Measurements from ENCODE around the gene TTC23. TPM values are rescaled to one million over a fixed set of nuclear protein-coding genes. Genes with fewer than 3 reads are reported as not detected.
A peak's percentile ranks its signal among the peaks of the same experiment; 100 is the strongest.
"Not testable (repeated sequence)": the region's sequence is repeated elsewhere in the genome, so short reads cannot be mapped to it uniquely, and the experiment has no call there.

Gene TTC23
- total RNA-seq, 4 donors from 2014 or later, result 12.1 to 27.7 (median 21.5) TPM

- Histone ChIP-seq H3K27me3 (no peaks in the 10 kb centered on the region), H3K4me1 (peaks cover 0 to 37% (median 0%) of the 10 kb centered on the region in 3 donors), H3K27ac (peak overlapping the region in 3 of 4 donors; percentile 62 to 80 (median 76)), H3K9me3 (no peaks in the 10 kb centered on the region), H3K36me3 (no peaks in the 10 kb centered on the region), H3K4me3 (no peak overlapping the region)
- no peak for TF ChIP-seq CTCF (IDR thresholded peaks at IDR 0.05)
- no peak for TF ChIP-seq POLR2A (IDR thresholded peaks at IDR 0.05)
- intact Hi-C loops (cut with DNase I), result no loop called here
- 90 to 94% methylated on average over 5 to 8 of the region's 8 CpGs for WGBS, 2 donors
- no peak for DNase-seq
Observed at GRCh38 chr15:99117111-99117510, 132.3 kb downstream of the TTC23 start.

GRCh38 chr15:99115300-99116215 is 133.8 kb downstream of the TTC23 start:
- H3K27ac ChIP-seq, result peak overlapping the region in 3 of 4 donors; percentile 72 to 88 (median 76)
- TF ChIP-seq POLR2A (IDR thresholded peaks at IDR 0.05), result no peak
- no peak for TF ChIP-seq CTCF (IDR thresholded peaks at IDR 0.05)
- WGBS, 2 donors, result 81 to 86% methylated on average over 7 to 9 of the region's 11 CpGs
- H3K27me3 ChIP-seq, result no peaks in the 10 kb centered on the region
- no peaks in the 10 kb centered on the region for H3K36me3 ChIP-seq
- intact Hi-C loops (cut with DNase I), result no loop called here
- H3K9me3 ChIP-seq, result no peaks in the 10 kb centered on the region
- peaks cover 0 to 30% (median 0%) of the 10 kb centered on the region in 3 donors for H3K4me1 ChIP-seq
- DNase-seq, result no peak
- H3K4me3 ChIP-seq, result no peak overlapping the region

GRCh38 chr15:99114511-99115299 is 134.7 kb downstream of the TTC23 start:
- WGBS, 2 donors, result 63 to 69% methylated on average over 9 to 10 of the region's 12 CpGs
- peaks cover 0 to 24% (median 0%) of the 10 kb centered on the region in 3 donors for H3K4me1 ChIP-seq
- no peaks in the 10 kb centered on the region for H3K9me3 ChIP-seq
- H3K36me3 ChIP-seq, result no peaks in the 10 kb centered on the region
- no peaks in the 10 kb centered on the region for H3K27me3 ChIP-seq
- no peak for DNase-seq
- intact Hi-C loops (cut with DNase I), result no loop called here
- no peak for TF ChIP-seq POLR2A (IDR thresholded peaks at IDR 0.05)
- no peak for TF ChIP-seq CTCF (IDR thresholded peaks at IDR 0.05)
- H3K27ac ChIP-seq, result peak overlapping the region; percentile 0 to 88 (median 74)
- no peak overlapping the region for H3K4me3 ChIP-seq

- TF ChIP-seq POLR2A (IDR thresholded peaks at IDR 0.05), result no peak
- no peak for TF ChIP-seq CTCF (IDR thresholded peaks at IDR 0.05)
- intact Hi-C loops (cut with DNase I), result no loop called here
- H3K9me3 ChIP-seq, result no peaks in the 10 kb centered on the region
- peak overlapping the region; percentile 0 to 88 (median 74) for H3K27ac ChIP-seq
- no peak for DNase-seq
- no peaks in the 10 kb centered on the region for H3K27me3 ChIP-seq
- WGBS, 2 donors, result 82% methylated on average over 10 to 12 of the region's 13 CpGs
- peaks cover 0 to 26% (median 0%) of the 10 kb centered on the region in 3 donors for H3K4me1 ChIP-seq
- H3K4me3 ChIP-seq, result no peak overlapping the region
- H3K36me3 ChIP-seq, result no peaks in the 10 kb centered on the region
Observed at GRCh38 chr15:99113547-99114271, 135.7 kb downstream of the TTC23 start.

GRCh38 chr15:99111641-99112040 is 137.7 kb downstream of the TTC23 start:
- WGBS, 2 donors, result 58 to 80% methylated on average over 3 to 7 of the region's 8 CpGs
- H3K36me3 ChIP-seq; H3K9me3 ChIP-seq; DNase-seq; H3K4me3 ChIP-seq; intact Hi-C loops (cut with DNase I): not testable (repeated sequence)
- H3K4me1 ChIP-seq, result peaks cover 0 to 25% (median 0%) of the 10 kb centered on the region in 3 donors
- peak overlapping the region in 3 of 4 donors; percentile 76 to 89 (median 88) for H3K27ac ChIP-seq
- peaks cover 0 to 18% (median 0%) of the 10 kb centered on the region in 4 donors for H3K27me3 ChIP-seq

Data from esophagus squamous epithelium (tissue), 5 donors.